Transverse colon (tissue), 4 donors: ENCODE data around the gene WWOX. TPM values are rescaled to one million over a fixed set of nuclear protein-coding genes. Genes with fewer than 3 reads are reported as not detected.

Experiments
- DNase-seq: peaks from one replicate; pipeline ENCODE4 v3.0.0-alpha.2; 2019
- H3K27ac ChIP-seq, 4 donors: fragments of 200-600 bp; sonication (generic); 2 replicates each; pipeline ENCODE4 v1.5.1; 2016 to 2018; ENCODE audit warnings: inconsistent platforms in 4 of 4
- H3K27me3 ChIP-seq: fragments of 200-600 bp; sonication (generic); 2 replicates; pipeline ENCODE4 v1.5.1; 2017; ENCODE audit warnings: inconsistent platforms
- H3K36me3 ChIP-seq, 4 donors: fragments of 200-600 bp; sonication (generic); 2 replicates each; pipeline ENCODE4 v1.5.1; 2017 to 2019; ENCODE audit warnings: inconsistent platforms in 4 of 4
- H3K4me1 ChIP-seq, 4 donors: fragments of 200-600 bp; sonication (generic); 2 replicates each; pipeline ENCODE4 v1.5.1; 2017 to 2020; ENCODE audit warnings: inconsistent platforms in 4 of 4
- H3K4me3 ChIP-seq, 4 donors: fragments of 200-600 bp; sonication (generic); 1 replicate in 1 of 4; 2 replicates in 3 of 4; pipeline versions ENCODE4 v1.5.1 to v1.6.1; 2017 to 2019; ENCODE audit warnings: inconsistent platforms in 4 of 4
- H3K9me3 ChIP-seq, 2 donors: fragments of 200-600 bp; sonication (generic); 2 replicates each; pipeline ENCODE4 v1.5.1; 2017 to 2019; ENCODE audit warnings: inconsistent platforms in 2 of 2
- CTCF ChIP-seq, 5 experiments: fragments of 200-600 bp in 3 of 5; fragments of 450-650 bp in 2 of 5; sonication (generic) in 3 of 5; IDR thresholded peaks; 1 replicate in 2 of 5; 2 replicates in 3 of 5; pipeline ENCODE4 v1.5.1; 2016 to 2017; ENCODE audit warnings: antibody characterized with exemption in 5 of 5, inconsistent platforms in 3 of 5, mild to moderate bottlenecking in 2 of 5, moderate library complexity in 1 of 5
- EP300 ChIP-seq: sonication (generic); formaldehyde crosslinking; IDR thresholded peaks from one replicate; pipeline ENCODE4 v1.6.1; 2017; ENCODE audit warnings: antibody characterized with exemption, low read depth
- POLR2A ChIP-seq: fragments of 450-650 bp; IDR thresholded peaks from one replicate; pipeline ENCODE4 v1.6.1; 2016; ENCODE audit warnings: antibody characterized with exemption, mild to moderate bottlenecking, moderate library complexity
- POLR2AphosphoS5 ChIP-seq, 3 donors: sonication (generic); formaldehyde crosslinking; IDR thresholded peaks; one replicate each; pipeline ENCODE4 v1.6.1; 2016; ENCODE audit warnings: antibody characterized with exemption in 3 of 3
- WGBS, 2 donors: methylation state at CpG; one replicate each; pipeline ENCODE4 v1.1.5; 2018; ENCODE audit warnings: low coverage in 1 of 2; 5-methylcytosine and 5-hydroxymethylcytosine counted together
- in situ Hi-C, 4 donors: fragments of 200-750 bp; cut with MboI; loops; one replicate each; pipeline versions ENCODE4 v1.15.0 to v1.15.1; 2017; ENCODE audit warnings: low sequenced_read_pairs in 3 of 4, low pct_ligation_motif_present in 1 of 4, low pct_unique_long_range_greater_than_20kb in 1 of 4
- intact Hi-C: fragments of 100-400 bp; cut with DNase I; formaldehyde crosslinking; loops from one replicate; pipeline ENCODE4 v1.15.1; 2023; ENCODE audit warnings: low total_unique reads
- total RNA-seq, 4 donors: library from RNA; depleted of rRNA; stranded (reverse); fragments of >200 nt; gene quantifications; one replicate each; pipeline ENCODE4 v1.1.0, GENCODE V29; 2016

The WWOX gene
- total RNA-seq, 4 donors from 2014 or later: 11.2 to 53.8 (median 24.8) TPM

- H3K9me3 ChIP-seq: no peaks in the 10 kb centered on the region
- TF ChIP-seq CTCF (IDR thresholded peaks at IDR 0.05) (no peak), POLR2AphosphoS5 (IDR thresholded peaks at IDR 0.05) (no peak), POLR2A (no peak), EP300 (no peak)
- no peaks in the 10 kb centered on the region for H3K36me3 ChIP-seq
- WGBS, 2 donors: 77 to 83% methylated on average over 6 to 8 of the region's 8 CpGs
- no peaks in the 10 kb centered on the region for H3K27me3 ChIP-seq
- no peak overlapping the region for H3K4me3 ChIP-seq
- in situ Hi-C loops: no loop called here
- DNase-seq: no peak
- H3K4me1 ChIP-seq: peaks cover 0 to 6% (median 2%) of the 10 kb centered on the region in 4 donors
- intact Hi-C loops: no loop called here
- no peak overlapping the region for H3K27ac ChIP-seq
These were observed 888.2 kb downstream of the WWOX start for GRCh38 chr16:78987666-78988065.

GRCh38 chr16:78988361-78988969 lies 889.0 kb downstream of the WWOX start:
- in situ Hi-C loops (no loop called here), intact Hi-C loops (no loop called here)
- WGBS, 2 donors: 75 to 85% methylated on average over 6 to 9 of the region's 9 CpGs
- TF ChIP-seq POLR2A: no peak
- no peak for TF ChIP-seq EP300
- TF ChIP-seq CTCF (IDR thresholded peaks at IDR 0.05): no peak
- TF ChIP-seq POLR2AphosphoS5 (IDR thresholded peaks at IDR 0.05): no peak
- H3K4me1 ChIP-seq: peaks cover 0 to 6% (median 2%) of the 10 kb centered on the region in 4 donors
- no peak overlapping the region for H3K4me3 ChIP-seq
- no peak for DNase-seq
- H3K9me3 ChIP-seq: no peaks in the 10 kb centered on the region
- H3K27me3 ChIP-seq: no peaks in the 10 kb centered on the region
- no peaks in the 10 kb centered on the region for H3K36me3 ChIP-seq
- no peak overlapping the region for H3K27ac ChIP-seq

GRCh38 chr16:78990309-78990701 lies 890.9 kb downstream of the WWOX start:
- H3K36me3 ChIP-seq: no peaks in the 10 kb centered on the region
- H3K4me1 ChIP-seq: peaks cover 0 to 6% (median 2%) of the 10 kb centered on the region in 4 donors
- TF ChIP-seq POLR2A (no peak), POLR2AphosphoS5 (IDR thresholded peaks at IDR 0.05) (no peak), CTCF (IDR thresholded peaks at IDR 0.05) (no peak), EP300 (no peak)
- intact Hi-C loops (no loop called here), in situ Hi-C loops (no loop called here)
- H3K27me3 ChIP-seq: no peaks in the 10 kb centered on the region
- H3K27ac ChIP-seq: no peak overlapping the region
- WGBS, 2 donors: 65 to 70% methylated on average over 4 to 5 of the region's 5 CpGs
- no peak overlapping the region for H3K4me3 ChIP-seq
- H3K9me3 ChIP-seq: no peaks in the 10 kb centered on the region
- DNase-seq: no peak

GRCh38 chr16:78992001-78992400 lies 892.5 kb downstream of the WWOX start:
- H3K4me3 ChIP-seq: no peak overlapping the region
- no peak overlapping the region for H3K27ac ChIP-seq
- intact Hi-C loops: no loop called here
- in situ Hi-C loops: no loop called here
- peaks cover 0 to 6% (median 2%) of the 10 kb centered on the region in 4 donors for H3K4me1 ChIP-seq
- 77 to 83% methylated on average over 6 of the region's 6 CpGs for WGBS, 2 donors
- no peaks in the 10 kb centered on the region for H3K9me3 ChIP-seq
- no peaks in the 10 kb centered on the region for H3K27me3 ChIP-seq
- TF ChIP-seq POLR2A (no peak), CTCF (IDR thresholded peaks at IDR 0.05) (no peak), EP300 (no peak), POLR2AphosphoS5 (IDR thresholded peaks at IDR 0.05) (no peak)
- H3K36me3 ChIP-seq: no peaks in the 10 kb centered on the region
- no peak for DNase-seq
